ENCODE results near the gene GMPPB. TPM values are rescaled to one million over a fixed set of nuclear protein-coding genes. Genes with fewer than 3 reads are reported as not detected.

The GMPPB gene
- total and polyA plus RNA-seq, 9 of the 15 experiments (the other 6 are each of a cell fraction or from before 2014, with no cell fraction given) = 0.53 to 17.4 (median 8.1) TPM

- no peak for TF ChIP-seq SFPQ (IDR thresholded peaks at IDR 0.05; ENCODE audit: low read depth, low read length)
- no peak for TF ChIP-seq TEAD2 (tag; IDR thresholded peaks at IDR 0.05)
- peak; percentile 46; the same call in 1 of the 2 replicates for TF ChIP-seq RB1 (IDR thresholded peaks at IDR 0.05; ENCODE audit: low read depth)
- no peak for TF ChIP-seq MTA1 (IDR thresholded peaks at IDR 0.05; ENCODE audit: borderline replicate concordance)
- 0 out of 2 replicates have a peak, but pooled peaks have one; percentile 1 for TF ChIP-seq CBFA2T2 (conservative IDR thresholded peaks at IDR 0.05)
- TF ChIP-seq DNMT1 (IDR thresholded peaks at IDR 0.05) = no peak
- peak; percentile 92 for TF ChIP-seq GABPA (tag; conservative IDR thresholded peaks at IDR 0.05; ENCODE audit: low read depth)
- no peak for TF ChIP-seq NR2C2 (CRISPR knock-in tag; IDR thresholded peaks at IDR 0.05)
- TF ChIP-seq NR2C2 (tag; IDR thresholded peaks at IDR 0.05) = peak; percentile 69; the same call in 1 of the 2 replicates
- TF ChIP-seq HMG20B (CRISPR knock-in tag; IDR thresholded peaks at IDR 0.05) = no peak
- TF ChIP-seq SMAD4 (CRISPR knock-in tag; conservative IDR thresholded peaks at IDR 0.05) = no peak
- TF ChIP-seq HNRNPL (IDR thresholded peaks at IDR 0.05; ENCODE audit: low read depth, low read length) = 0 out of 2 replicates have a peak, but pooled peaks have one; percentile 48
- 0 out of 4 replicates have a peak, but pooled peaks of 1 of the 2 experiments have one; percentile 9 for TF ChIP-seq UBTF (IDR thresholded peaks at IDR 0.05; ENCODE audit: borderline replicate concordance in 1 of 2, low read depth in 2 of 2, low read length in 2 of 2)
- 0 out of 2 replicates have a peak, but pooled peaks have one; percentile 0 for TF ChIP-seq SPI1 (IDR thresholded peaks at IDR 0.05; ENCODE audit: borderline replicate concordance, low read depth, low read length)
- peak in 2 of 3 experiments; percentile 3 to 34 for TF ChIP-seq YY1 (IDR thresholded peaks at IDR 0.05; ENCODE audit: borderline replicate concordance in 1 of 3, control insufficient read depth in 1 of 3, extremely low read depth in 1 of 3, insufficient read depth in 3 of 3, insufficient read length in 1 of 3, insufficient replicate concordance in 2 of 3, low read depth in 1 of 3, low read length in 2 of 3)
- TF ChIP-seq AFF1 (IDR thresholded peaks at IDR 0.05; ENCODE audit: low read depth in 1 of 2, partially characterized antibody in 2 of 2) = peak in 1 of 2 experiments; percentile 89
- no peak for TF ChIP-seq JUN (IDR thresholded peaks at IDR 0.05; ENCODE audit: borderline replicate concordance, low read depth, low read length)
- TF ChIP-seq JUN (CRISPR knock-in tag; IDR thresholded peaks at IDR 0.05; ENCODE audit: borderline replicate concordance) = no peak
Observed at GRCh38 chr3:49673715-49674496, 49.8 kb downstream of the GMPPB start, which contains the start of gene APEH (continued).

Data from K562 (cell line).